ENCODE measurements around the gene CCDC27. TPM values are rescaled to one million over a fixed set of nuclear protein-coding genes. Genes with fewer than 3 reads are reported as not detected.

Gene CCDC27
- total and polyA plus RNA-seq, 2 of the 8 experiments (the other 6 are each of a cell fraction or from before 2014, with no cell fraction given), result 0.15 TPM; not detected in 1

DNA sequence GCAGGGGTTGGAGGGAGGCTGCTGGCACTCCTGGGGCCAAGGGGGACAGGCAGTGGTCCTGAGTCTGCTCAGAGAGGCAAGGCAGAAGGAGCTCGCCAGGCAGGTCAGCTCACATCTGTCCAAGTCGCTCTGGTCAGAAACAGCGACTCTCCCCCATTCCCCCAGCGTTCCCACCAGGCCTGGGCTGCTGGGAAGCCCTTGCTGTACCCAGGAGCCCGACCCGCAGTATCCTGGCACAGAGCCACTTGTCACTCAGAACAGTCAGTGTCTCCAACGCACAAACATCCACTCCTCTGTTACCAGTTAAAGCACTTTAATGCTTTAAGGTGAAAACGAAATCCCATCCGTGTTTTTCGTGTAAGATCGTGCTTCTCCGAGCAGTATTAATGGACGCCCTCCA lies 16.6 kb upstream of the CCDC27 start:
- Histone ChIP-seq H2BK5ac (ENCODE audit: low read depth, low read length) (no peak overlapping the region), H4K91ac (replicated peaks; ENCODE audit: insufficient read length, low read length) (no peak overlapping the region), H3K9ac (replicated peaks in 1 of 4; ENCODE audit: extremely low read depth in 1 of 4, low read depth in 3 of 4, low read length in 3 of 4) (no peak overlapping the region), H3K23me2 (ENCODE audit: low read depth, low read length) (no peaks in the 10 kb centered on the region; the same call in 1 of the 2 replicates), H4K8ac (ENCODE audit: extremely low read depth, insufficient read depth, low read length) (no peak overlapping the region), H4K20me1 (replicated peaks in 1 of 2; ENCODE audit: control insufficient read depth in 1 of 2, insufficient read depth in 2 of 2, low read length in 2 of 2) (peaks cover 0 to 11% of the 10 kb centered on the region in 2 experiments), H2AK5ac (ENCODE audit: low read depth, low read length) (no peak overlapping the region), H3K56ac (replicated peaks; ENCODE audit: insufficient read length, low read depth, low read length) (no peak overlapping the region), H3K79me1 (ENCODE audit: low read depth, low read length) (no peaks in the 10 kb centered on the region; the same call in 1 of the 2 replicates), H3K9me3 (ENCODE audit: insufficient read depth in 2 of 2, low read depth in 1 of 2, low read length in 1 of 2) (no peaks in the 10 kb centered on the region), H3K4me1 (replicated peaks in 1 of 4; ENCODE audit: control insufficient read depth in 3 of 4, insufficient read depth in 4 of 4, low read length in 3 of 4) (peaks cover 0 to 19% (median 13%) of the 10 kb centered on the region in 4 experiments; a peak in 5 of 7 replicates), H3K4ac (replicated peaks; ENCODE audit: insufficient read length, low read depth, low read length) (no peak overlapping the region), H3K79me2 (ENCODE audit: control insufficient read depth in 1 of 2, insufficient read depth in 2 of 2, low read length in 2 of 2) (no peaks in the 10 kb centered on the region), H3K27ac (ENCODE audit: low read depth, low read length) (no peak overlapping the region), H3K23ac (ENCODE audit: insufficient read length) (no peak overlapping the region), H3K4me3 (ENCODE audit: extremely low read depth in 1 of 4, insufficient read depth in 2 of 4, low read depth in 3 of 4, low read length in 4 of 4) (no peak overlapping the region), H2BK12ac (ENCODE audit: low read depth, low read length) (no peak overlapping the region), H2BK120ac (replicated peaks; ENCODE audit: low read depth, low read length) (no peak overlapping the region), H4K5ac (ENCODE audit: insufficient read length, low read depth, low read length) (no peak overlapping the region), H2BK15ac (ENCODE audit: low read length) (no peak overlapping the region), H2AFZ (ENCODE audit: low read length) (no peak overlapping the region), H2BK20ac (ENCODE audit: low read length) (no peak overlapping the region), H3K36me3 (ENCODE audit: control insufficient read depth in 2 of 4, insufficient read depth in 4 of 4, low read length in 3 of 4) (peaks cover 10 to 38% (median 29%) of the 10 kb centered on the region in 4 experiments; a peak in 7 of 8 replicates), H3K27me3 (replicated peaks in 1 of 4; ENCODE audit: control insufficient read depth in 3 of 4, extremely low read depth in 1 of 4, insufficient read depth in 3 of 4, low read length in 3 of 4) (no peaks in the 10 kb centered on the region; a peak in 2 of 7 replicates), H3K14ac (ENCODE audit: insufficient read length) (no peak overlapping the region), H3K18ac (ENCODE audit: extremely low read depth, low read length) (no peak overlapping the region), H3K4me2 (ENCODE audit: insufficient read depth in 1 of 2, low read depth in 2 of 2, low read length in 2 of 2) (no peak overlapping the region)
- WGBS, 2 experiments (ENCODE audit: extremely low coverage in 1 of 2, insufficient coverage in 1 of 2, insufficient read length in 1 of 2, insufficient replicate concordance in 2 of 2, low coverage in 1 of 2, low lambda C conversion rate in 2 of 2, missing lambda C conversion rate in 1 of 2), result 92% methylated on average over 13 of the region's 13 CpGs; no CpG with 5 or more reads in 1 of the 2 experiments
- ChIA-PET POLR2A (ENCODE audit: partially characterized antibody) (interaction anchor here (0.8 to 2.0 kb wide), 5 partner anchors 10 to 63 kb away, joined by 3 to 7 read pairs (median 4); no protein-coding TSS in a partner anchor), CTCF (ENCODE audit: partially characterized antibody) (interaction anchor here (0.6 to 3.6 kb wide), 4 partner anchors 11 to 121 kb away, joined by 3 to 17 read pairs (median 6); no protein-coding TSS in a partner anchor)
- no peak for DNase-seq (ENCODE audit: low read depth in 1 of 2, low spot score in 2 of 2)
- FAIRE-seq, result no peak
- TF ChIP-seq JUN (IDR thresholded peaks at IDR 0.05; ENCODE audit: low read depth, low read length), result no peak
- no peak for TF ChIP-seq POLR2AphosphoS5 (IDR thresholded peaks at IDR 0.05; ENCODE audit: low read depth, low read length)
- TF ChIP-seq POLR2A (IDR thresholded peaks at IDR 0.05; ENCODE audit: control extremely low read depth in 1 of 2, low read depth in 2 of 2, low read length in 2 of 2), result no peak
- no peak for TF ChIP-seq KDM1A (IDR thresholded peaks at IDR 0.05; ENCODE audit: borderline replicate concordance, low read length)
- TF ChIP-seq EP300 (IDR thresholded peaks at IDR 0.05; ENCODE audit: borderline replicate concordance in 1 of 2, low read depth in 2 of 2, low read length in 2 of 2), result no peak
- TF ChIP-seq BACH1 (IDR thresholded peaks at IDR 0.05; ENCODE audit: low read length), result no peak
- no peak for TF ChIP-seq GABPA (IDR thresholded peaks at IDR 0.05; ENCODE audit: borderline replicate concordance, insufficient read depth, low read length)
- TF ChIP-seq, protein P1, sequence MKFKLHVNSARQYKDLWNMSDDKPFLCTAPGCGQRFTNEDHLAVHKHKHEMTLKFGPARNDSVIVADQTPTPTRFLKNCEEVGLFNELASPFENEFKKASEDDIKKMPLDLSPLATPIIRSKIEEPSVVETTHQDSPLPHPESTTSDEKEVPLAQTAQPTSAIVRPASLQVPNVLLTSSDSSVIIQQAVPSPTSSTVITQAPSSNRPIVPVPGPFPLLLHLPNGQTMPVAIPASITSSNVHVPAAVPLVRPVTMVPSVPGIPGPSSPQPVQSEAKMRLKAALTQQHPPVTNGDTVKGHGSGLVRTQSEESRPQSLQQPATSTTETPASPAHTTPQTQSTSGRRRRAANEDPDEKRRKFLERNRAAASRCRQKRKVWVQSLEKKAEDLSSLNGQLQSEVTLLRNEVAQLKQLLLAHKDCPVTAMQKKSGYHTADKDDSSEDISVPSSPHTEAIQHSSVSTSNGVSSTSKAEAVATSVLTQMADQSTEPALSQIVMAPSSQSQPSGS (IDR thresholded peaks at IDR 0.05; ENCODE audit: low read length), result no peak
- TF ChIP-seq CTCF (IDR thresholded peaks at IDR 0.05; ENCODE audit: control extremely low read depth in 1 of 3, insufficient read depth in 1 of 3, low read depth in 1 of 3, low read length in 3 of 3), result no peak

Measured in H1 (cell line).